KMS-11 (cell line): Measurements from ENCODE around the gene DSG2.
"Not testable (repeated sequence)": the region's sequence is repeated elsewhere in the genome, so short reads cannot be mapped to it uniquely, and the experiment has no call there.

Experiments used
- H2AFZ ChIP-seq: fragments of 200-600 bp; sonication (generic); 2 replicates; pipeline ENCODE4 v1.6.1; 2016; ENCODE audit warnings: antibody characterized with exemption, mixed run types, low read depth
- H3K27ac ChIP-seq: fragments of 200-600 bp; sonication (generic); 2 replicates; pipeline ENCODE4 v1.6.1; 2016; ENCODE audit warnings: mild to moderate bottlenecking, mixed run types
- H3K27me3 ChIP-seq: fragments of 200-600 bp; sonication (generic); 2 replicates; pipeline ENCODE4 v1.6.1; 2017; ENCODE audit warnings: mild to moderate bottlenecking, low read depth, mixed run types, moderate library complexity; ENCODE audit not compliant: insufficient read depth
- H3K36me3 ChIP-seq: fragments of 200-600 bp; sonication (generic); 2 replicates; pipeline ENCODE4 v1.6.1; 2017; ENCODE audit warnings: mild to moderate bottlenecking, mixed run types; ENCODE audit not compliant: insufficient read depth
- H3K4me1 ChIP-seq: fragments of 200-600 bp; sonication (generic); 2 replicates; pipeline ENCODE4 v1.6.1; 2016; ENCODE audit warnings: mild to moderate bottlenecking, low read depth, mixed run types; ENCODE audit not compliant: poor library complexity, severe bottlenecking
- H3K4me2 ChIP-seq: fragments of 200-600 bp; sonication (generic); 2 replicates; pipeline ENCODE4 v1.7.0; 2016; ENCODE audit warnings: mild to moderate bottlenecking, mixed run types
- H3K4me3 ChIP-seq: fragments of 200-600 bp; sonication (generic); IDR thresholded peaks from 2 replicates; pipeline ENCODE4 v1.6.1; 2017; ENCODE audit warnings: low read depth, low read length, mixed read lengths; ENCODE audit not compliant: insufficient read depth
- H3K79me2 ChIP-seq: fragments of 200-600 bp; sonication (generic); 2 replicates; pipeline ENCODE4 v1.6.1; 2016; ENCODE audit warnings: low read depth, mixed run types; ENCODE audit not compliant: insufficient read depth
- H3K9ac ChIP-seq: fragments of 200-600 bp; sonication (generic); 2 replicates; pipeline ENCODE4 v1.6.1; 2016; ENCODE audit warnings: mild to moderate bottlenecking, mixed run types
- H4K20me1 ChIP-seq: fragments of 200-600 bp; sonication (generic); 2 replicates; pipeline ENCODE4 v1.6.1; 2016; ENCODE audit warnings: mild to moderate bottlenecking, mixed run types; ENCODE audit not compliant: insufficient read depth
- CTCF ChIP-seq: fragments of 200-600 bp; sonication (generic); conservative IDR thresholded peaks from 2 replicates; pipeline ENCODE4 v1.6.1; 2017; ENCODE audit warnings: low read depth, mild to moderate bottlenecking, antibody characterized with exemption, low read length, moderate library complexity, mixed read lengths

The DSG2 gene

GRCh38 chr18:31493171-31493570 is 4.8 kb upstream of the DSG2 start:
- Histone ChIP-seq H4K20me1 (no peaks in the 10 kb centered on the region), H3K9ac (no peak overlapping the region), H3K4me2 (no peak overlapping the region), H3K27ac (no peak overlapping the region), H2AFZ (no peak overlapping the region), H3K4me1 (no peaks in the 10 kb centered on the region), H3K27me3 (no peaks in the 10 kb centered on the region), H3K79me2 (no peaks in the 10 kb centered on the region), H3K4me3 (no peak overlapping the region), H3K36me3 (no peaks in the 10 kb centered on the region)
- TF ChIP-seq CTCF: no peak

GRCh38 chr18:31493941-31494340 is 4.0 kb upstream of the DSG2 start:
- Histone ChIP-seq H2AFZ (no peak overlapping the region), H4K20me1 (no peaks in the 10 kb centered on the region), H3K4me3 (no peak overlapping the region), H3K36me3 (no peaks in the 10 kb centered on the region), H3K79me2 (peaks cover 5% of the 10 kb centered on the region; the same call in 1 of the 2 replicates), H3K4me1 (peaks cover under 1% of the 10 kb centered on the region), H3K27me3 (no peaks in the 10 kb centered on the region), H3K9ac (no peak overlapping the region), H3K4me2 (no peak overlapping the region), H3K27ac (no peak overlapping the region)
- TF ChIP-seq CTCF: no peak

- not testable (repeated sequence) for H3K36me3 ChIP-seq, H3K27me3 ChIP-seq, H3K4me2 ChIP-seq, H3K27ac ChIP-seq, H3K9ac ChIP-seq, H3K4me3 ChIP-seq, H3K4me1 ChIP-seq, H2AFZ ChIP-seq, H4K20me1 ChIP-seq
- peaks cover 13% of the 10 kb centered on the region; the same call in 1 of the 2 replicates for H3K79me2 ChIP-seq
Measured at GRCh38 chr18:31494705-31495244, 3.2 kb upstream of the DSG2 start.

GRCh38 chr18:31497404-31497835 is 557 bp upstream of the DSG2 start:
- peak overlapping the region; percentile 89; the same call in 1 of the 2 replicates for H2AFZ ChIP-seq
- no peaks in the 10 kb centered on the region for H4K20me1 ChIP-seq
- peaks cover 36% of the 10 kb centered on the region; the same call in 1 of the 2 replicates for H3K79me2 ChIP-seq
- no peak overlapping the region for H3K27ac ChIP-seq
- H3K9ac ChIP-seq: peak overlapping the region; percentile 75; the same call in 1 of the 2 replicates
- no peak for TF ChIP-seq CTCF
- peaks cover 27% of the 10 kb centered on the region for H3K4me1 ChIP-seq
- no peaks in the 10 kb centered on the region for H3K27me3 ChIP-seq
- 0 out of 2 replicates have a peak overlapping the region, but pooled peaks have one; percentile 83 for H3K4me2 ChIP-seq
- H3K4me3 ChIP-seq: no peak overlapping the region
- H3K36me3 ChIP-seq: no peaks in the 10 kb centered on the region
